HG03108 (cell line): ENCODE measurements around the gene DCTN2.
"Not testable (repeated sequence)": the region's sequence is repeated elsewhere in the genome, so short reads cannot be mapped to it uniquely, and the experiment has no call there.

Source experiments
- ATAC-seq: cut with Tn5 transposase; IDR thresholded peaks from one replicate; pipeline ENCODE4 v1.9.1; 2021; ENCODE audit warnings: moderate library complexity; ENCODE audit not compliant: unreplicated experiment

The DCTN2 gene

GRCh38 chr12:57529831-57530230 lies 17.2 kb downstream of the DCTN2 start:
- ATAC-seq, result no peak

DNA sequence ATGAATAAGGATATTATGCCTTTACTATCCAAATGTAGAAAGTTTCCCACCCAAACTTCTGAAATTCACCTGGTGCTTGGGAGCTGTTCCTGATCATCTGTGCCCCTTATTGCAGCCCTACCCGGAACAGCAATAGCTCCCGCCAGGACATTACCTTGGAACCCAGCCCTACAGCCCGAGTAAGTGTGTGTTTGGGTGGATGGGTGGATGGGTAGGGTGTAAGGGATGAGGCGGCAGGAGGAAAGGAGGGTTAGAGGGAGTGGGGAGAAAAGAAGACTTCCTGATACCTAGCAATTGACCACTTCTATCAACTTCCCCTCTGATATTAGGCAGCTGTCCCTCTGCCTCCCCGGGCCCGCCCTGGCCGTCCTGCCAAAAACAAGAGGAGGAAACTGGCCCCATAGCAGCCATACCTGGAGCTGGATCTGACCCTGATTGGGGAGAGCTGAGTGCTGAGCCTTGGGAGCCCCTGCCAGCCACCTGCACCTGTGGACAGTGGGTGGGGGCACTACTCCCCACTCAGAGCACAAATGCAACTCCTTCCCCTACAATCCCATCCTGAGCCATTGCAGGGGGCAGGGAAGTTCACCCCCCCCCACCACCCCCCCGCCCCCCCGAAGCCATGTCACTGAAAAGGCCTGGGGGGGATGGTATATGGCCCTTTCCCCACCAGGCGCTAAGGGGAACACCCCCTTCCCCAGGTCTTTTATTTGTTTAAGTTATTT lies 18.0 kb downstream of the DCTN2 start:
- no peak for ATAC-seq

GRCh38 chr12:57528176-57528575 lies 18.8 kb downstream of the DCTN2 start:
- no peak for ATAC-seq

DNA sequence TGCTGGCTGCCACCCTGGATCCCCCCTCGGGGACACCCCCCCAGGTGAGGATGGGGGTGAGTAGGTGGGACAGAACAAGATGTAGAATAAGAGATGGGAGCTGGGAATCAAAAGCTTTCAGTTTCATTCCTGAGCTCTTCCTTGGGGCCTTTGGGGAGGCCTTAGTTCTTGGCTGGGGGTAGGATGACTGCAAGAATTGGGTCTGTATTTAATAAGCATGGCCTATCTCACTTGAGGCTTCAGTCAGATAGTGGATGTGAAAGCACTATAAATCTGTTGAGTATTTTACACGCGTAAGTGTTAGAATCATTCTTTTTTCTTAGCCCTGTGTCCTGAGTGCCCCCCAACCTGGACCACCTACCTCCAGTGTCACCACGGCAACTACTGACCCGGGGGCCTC lies 19.8 kb downstream of the DCTN2 start:
- ATAC-seq, result no peak

DNA sequence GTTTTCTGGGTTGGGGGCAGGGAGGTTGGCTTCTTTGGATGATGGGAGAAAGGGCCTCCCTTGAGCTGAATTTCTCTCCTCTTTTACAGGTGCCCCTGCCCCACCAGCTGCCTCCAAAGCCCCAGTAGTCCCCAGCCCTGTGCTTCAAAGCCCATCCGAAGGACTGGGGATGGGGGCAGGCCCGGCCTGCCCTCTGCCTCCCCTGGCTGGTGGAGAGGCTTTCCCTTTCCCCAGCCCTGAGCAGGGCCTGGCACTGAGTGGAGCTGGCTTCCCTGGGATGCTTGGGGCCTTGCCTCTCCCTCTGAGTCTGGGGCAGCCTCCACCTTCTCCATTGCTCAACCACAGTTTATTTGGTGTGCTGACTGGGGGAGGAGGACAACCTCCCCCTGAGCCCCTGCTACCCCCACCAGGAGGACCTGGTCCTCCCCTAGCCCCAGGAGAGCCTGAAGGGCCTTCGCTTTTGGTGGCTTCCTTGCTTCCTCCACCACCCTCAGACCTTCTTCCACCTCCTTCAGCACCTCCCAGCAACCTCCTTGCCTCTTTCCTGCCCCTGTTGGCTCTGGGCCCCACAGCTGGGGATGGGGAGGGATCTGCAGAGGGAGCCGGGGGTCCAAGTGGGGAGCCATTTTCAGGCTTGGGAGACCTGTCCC lies 20.4 kb downstream of the DCTN2 start:
- no peak for ATAC-seq

DNA sequence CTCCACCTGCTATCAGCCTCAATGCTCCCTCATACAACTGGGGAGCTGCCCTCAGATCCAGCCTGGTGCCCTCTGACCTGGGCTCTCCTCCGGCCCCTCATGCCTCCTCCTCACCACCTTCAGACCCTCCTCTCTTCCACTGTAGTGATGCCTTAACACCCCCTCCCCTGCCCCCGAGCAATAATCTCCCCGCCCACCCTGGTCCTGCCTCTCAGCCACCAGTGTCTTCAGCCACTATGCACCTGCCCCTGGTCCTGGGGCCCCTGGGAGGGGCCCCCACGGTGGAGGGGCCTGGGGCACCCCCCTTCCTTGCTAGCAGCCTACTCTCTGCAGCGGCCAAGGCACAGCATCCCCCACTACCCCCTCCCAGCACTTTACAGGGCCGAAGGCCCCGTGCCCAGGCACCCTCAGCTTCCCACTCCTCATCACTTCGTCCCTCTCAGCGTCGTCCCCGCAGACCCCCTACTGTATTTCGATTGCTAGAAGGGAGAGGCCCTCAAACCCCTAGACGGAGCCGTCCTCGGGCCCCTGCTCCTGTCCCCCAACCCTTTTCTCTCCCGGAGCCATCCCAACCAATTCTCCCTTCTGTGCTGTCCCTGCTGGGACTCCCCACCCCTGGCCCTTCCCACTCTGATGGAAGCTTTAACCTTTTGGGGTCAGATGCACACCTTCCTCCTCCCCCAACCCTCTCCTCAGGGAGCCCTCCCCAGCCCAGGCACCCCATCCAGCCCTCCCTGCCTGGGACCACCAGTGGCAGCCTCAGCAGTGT lies 21.2 kb downstream of the DCTN2 start:
- no peak for ATAC-seq

DNA sequence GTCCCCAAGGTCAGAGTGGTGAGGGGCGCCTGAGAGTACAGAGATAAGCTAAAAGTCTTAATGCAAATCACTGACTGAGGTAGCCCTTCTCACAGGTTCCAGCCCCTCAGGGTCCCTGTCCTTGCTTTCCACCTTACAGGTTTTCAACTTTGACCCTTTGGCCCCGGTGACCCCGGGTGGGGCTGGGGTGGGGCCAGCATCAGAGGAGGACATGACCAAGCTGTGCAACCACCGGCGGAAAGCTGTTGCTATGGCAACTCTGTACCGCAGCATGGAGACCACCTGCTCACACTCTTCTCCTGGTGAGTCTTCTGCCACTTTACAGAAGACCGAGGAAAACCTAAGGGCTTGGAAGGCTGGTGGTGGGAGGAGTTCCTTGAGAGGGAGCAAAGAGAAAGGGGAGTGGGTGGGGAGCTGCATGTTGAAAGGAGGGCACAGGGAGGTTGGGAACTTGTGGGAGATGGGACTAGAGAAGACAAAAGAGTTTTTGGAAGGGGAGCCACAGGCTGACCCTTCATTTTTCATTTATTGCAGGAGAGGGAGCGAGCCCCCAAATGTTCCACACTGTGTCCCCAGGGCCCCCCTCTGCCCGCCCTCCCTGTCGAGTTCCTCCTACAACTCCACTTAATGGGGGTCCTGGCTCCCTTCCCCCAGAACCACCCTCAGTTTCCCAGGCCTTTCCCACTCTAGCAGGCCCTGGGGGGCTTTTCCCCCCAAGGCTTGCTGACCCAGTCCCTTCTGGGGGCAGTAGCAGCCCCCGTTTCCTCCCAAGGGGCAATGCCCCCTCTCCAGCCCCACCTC lies 22.0 kb downstream of the DCTN2 start:
- ATAC-seq, result no peak

GRCh38 chr12:57523706-57524614 lies 23.0 kb downstream of the DCTN2 start:
- no peak for ATAC-seq

DNA sequence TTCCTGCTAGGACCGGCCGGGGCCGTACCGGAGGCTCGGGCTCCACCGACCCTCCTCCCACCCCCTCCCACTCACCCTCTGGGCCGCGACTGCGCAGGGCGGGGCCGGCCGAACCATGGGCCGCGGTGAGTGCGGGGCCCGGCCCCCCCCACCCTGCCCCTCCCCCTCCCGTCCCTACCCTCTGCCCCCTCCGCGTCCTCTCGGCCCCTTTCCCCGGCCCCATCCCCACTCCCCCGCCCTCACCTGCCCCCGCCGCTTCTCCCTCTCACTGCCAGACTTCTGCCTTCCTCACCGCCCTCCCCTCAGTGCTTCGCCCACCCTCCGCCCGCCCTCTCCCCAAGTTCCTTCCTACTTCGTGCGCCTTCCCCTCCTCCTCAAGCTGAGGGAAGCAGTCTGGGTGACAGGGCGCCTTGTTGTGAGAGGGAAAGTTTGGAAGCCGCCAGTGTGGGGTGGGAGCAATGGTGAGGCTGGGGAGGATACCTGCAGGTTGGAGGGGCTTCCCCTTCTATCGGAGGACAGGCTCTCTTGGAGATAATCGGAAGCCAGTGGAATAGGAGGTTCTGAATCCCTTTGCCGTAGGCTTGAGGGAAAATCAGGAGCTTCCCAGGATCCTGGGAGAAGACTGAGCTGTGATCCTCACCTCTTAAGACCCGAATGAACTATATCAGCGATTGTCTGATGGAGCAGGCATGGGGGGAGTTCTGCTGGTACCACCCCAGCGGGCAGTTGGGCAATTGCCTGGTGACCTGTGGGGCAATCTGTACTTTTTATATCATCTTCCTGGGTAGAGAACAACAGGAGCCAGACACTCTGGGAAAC lies 23.9 kb downstream of the DCTN2 start:
- ATAC-seq, result no peak

GRCh38 chr12:57522011-57522886 lies 24.7 kb downstream of the DCTN2 start, which contains the start of gene MBD6:
TSS of gene MBD6 (plus strand) at chr12:57522824. CDS start at chr12:57524304, 1,480 bp downstream.
- ATAC-seq, result peak; percentile 28

GRCh38 chr12:57521525-57522010 lies 25.4 kb downstream of the DCTN2 start:
- ATAC-seq, result no peak

DNA sequence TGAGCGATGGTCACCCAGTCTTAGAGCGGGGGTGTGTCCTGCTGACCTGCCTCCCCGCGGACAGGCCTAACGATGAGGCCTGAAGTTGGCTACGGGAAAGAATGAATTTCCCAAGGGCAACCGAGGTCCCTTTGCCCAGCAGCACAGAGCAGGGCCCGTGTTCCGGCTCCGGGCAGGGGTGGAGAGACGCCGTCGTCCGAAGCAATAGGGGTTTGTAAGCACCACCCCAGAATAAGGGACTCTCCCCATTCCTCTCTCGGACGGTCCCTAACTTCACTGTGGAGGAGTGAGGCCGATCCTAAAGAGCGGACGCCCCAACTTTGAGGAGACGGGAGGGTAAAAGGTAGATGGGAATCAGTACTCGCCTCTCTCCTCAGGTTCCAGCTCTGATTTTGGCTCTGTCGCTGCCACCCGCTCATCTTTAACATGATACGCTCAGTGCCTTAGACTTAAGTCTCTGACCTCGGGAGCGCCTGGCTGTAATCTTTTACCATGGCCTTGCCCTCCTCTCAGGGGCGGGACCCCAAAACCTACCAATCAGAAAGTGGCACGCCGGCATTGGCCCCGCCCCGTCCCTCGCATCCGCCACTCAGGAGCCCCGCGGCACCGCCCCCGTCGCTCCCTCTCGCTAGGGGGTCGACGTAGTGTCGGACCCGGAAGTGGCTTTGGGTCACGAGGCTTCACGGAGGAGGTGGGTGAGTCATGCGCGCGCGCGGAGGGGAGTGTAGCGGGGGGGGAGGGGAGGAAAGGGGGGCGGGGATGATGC lies 26.8 kb downstream of the DCTN2 start, which contains the start of gene DDIT3:
TSS of gene DDIT3 (minus strand) at position 462 of the 766 bp plus-strand sequence. CDS start 3,108 bp downstream, outside the sequence.
- ATAC-seq, result peak; percentile 67

DNA sequence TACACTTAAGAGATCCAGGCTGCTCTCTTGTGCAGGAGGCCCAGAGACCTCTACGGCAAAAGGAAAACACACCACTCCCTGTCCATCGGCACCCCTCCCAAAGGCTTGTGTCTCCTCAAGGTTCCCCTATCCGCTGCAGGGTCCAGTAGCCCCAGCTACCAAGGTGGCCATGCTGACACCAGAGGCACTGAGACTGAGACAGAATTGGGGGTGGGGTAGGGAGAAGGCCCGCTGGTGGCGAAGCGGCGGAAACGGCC lies 27.3 kb downstream of the DCTN2 start:
- ATAC-seq, result peak; percentile 1

GRCh38 chr12:57518920-57519795 lies 27.8 kb downstream of the DCTN2 start:
- ATAC-seq, result no peak

- ATAC-seq, result no peak
Observed at GRCh38 chr12:57518176-57518919, 28.6 kb downstream of the DCTN2 start.

DNA sequence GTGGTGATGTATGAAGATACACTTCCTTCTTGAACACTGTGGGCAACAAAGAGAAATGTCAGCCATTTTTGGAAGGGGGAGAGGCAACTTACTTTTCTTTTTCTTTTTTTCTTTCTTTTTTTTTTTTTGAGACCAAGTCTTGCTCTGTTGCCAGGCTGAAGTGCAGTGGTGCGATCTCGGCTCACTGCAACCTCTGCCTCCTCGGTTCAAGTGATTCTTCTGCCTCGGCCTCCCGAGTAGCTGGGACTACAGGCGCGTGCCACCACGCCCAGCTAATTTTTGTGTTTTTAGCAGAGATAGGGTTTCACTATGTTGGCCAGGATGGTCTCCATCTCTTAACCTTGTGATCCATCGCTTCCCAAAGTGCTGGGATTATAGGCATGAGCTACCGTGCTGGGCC lies 29.3 kb downstream of the DCTN2 start:
- not testable (repeated sequence) for ATAC-seq
